Measurements from ENCODE around the gene BACE2. TPM values are rescaled to one million over a fixed set of nuclear protein-coding genes. Genes with fewer than 3 reads are reported as not detected.

BACE2 gene
- total and polyA plus RNA-seq, 2 donors (not counting 3 experiments of a cell fraction or from before 2014, with no cell fraction given): 113 to 184 TPM

DNA sequence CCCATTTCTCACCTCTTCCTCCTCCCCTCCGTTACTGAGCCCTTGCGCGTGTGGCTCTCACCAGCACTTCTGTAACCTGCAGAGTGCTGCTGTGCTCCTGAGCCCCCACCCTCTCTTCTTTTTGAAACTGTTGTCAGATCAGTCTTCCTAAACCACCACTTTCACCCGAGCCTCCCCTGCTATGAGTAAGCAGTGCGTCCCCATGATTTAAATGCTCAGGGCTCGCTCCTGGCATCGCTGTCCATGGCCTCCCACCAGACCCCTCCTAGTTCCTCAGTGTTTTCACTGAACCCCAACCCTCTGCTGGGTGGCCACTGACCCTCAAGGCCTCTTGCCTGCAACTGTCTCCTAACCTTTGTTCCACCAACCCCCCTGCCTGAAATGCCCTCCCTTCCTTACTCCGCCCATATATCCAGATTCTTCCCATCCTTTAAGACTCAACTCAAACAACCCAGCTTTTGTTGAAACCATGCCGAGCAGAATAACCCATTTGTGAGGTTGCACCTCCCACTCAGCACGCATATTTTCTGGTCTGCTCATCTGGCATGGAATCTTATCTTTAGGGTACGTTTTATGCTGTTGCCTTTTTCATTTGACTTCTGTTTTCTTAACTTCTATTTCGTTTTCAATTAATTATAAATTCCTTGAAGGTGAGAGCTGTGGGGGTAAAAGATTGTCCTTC lies 84.1 kb downstream of the BACE2 start:
- Histone ChIP-seq H3K27me3 (ENCODE audit: control insufficient read depth in 2 of 2, insufficient read depth in 2 of 2, low read length in 2 of 2) (no peaks in the 10 kb centered on the region), H3K9me3 (replicated peaks; ENCODE audit: control insufficient read depth, insufficient read depth, low read length) (no peaks in the 10 kb centered on the region), H3K4me1 (ENCODE audit: control insufficient read depth, extremely low read depth, insufficient read depth, low read length) (peaks cover 49% of the 10 kb centered on the region), H3K4me3 (replicated peaks in 1 of 3; ENCODE audit: insufficient read depth in 1 of 3, low read depth in 1 of 3, low read length in 3 of 3) (no peak overlapping the region), H3K9me1 (replicated peaks; ENCODE audit: control insufficient read depth, extremely low read depth, insufficient read depth, low read length) (no peaks in the 10 kb centered on the region), H3K9ac (replicated peaks; ENCODE audit: extremely low read depth, insufficient read depth, low read length) (no peak overlapping the region), H4K20me1 (replicated peaks; ENCODE audit: control insufficient read depth, extremely low read depth, insufficient read depth, low read length) (no peaks in the 10 kb centered on the region), H3K79me2 (ENCODE audit: control insufficient read depth, insufficient read depth, low read length) (no peaks in the 10 kb centered on the region), H2AFZ (ENCODE audit: low read depth, low read length) (no peak overlapping the region), H3K27ac (ENCODE audit: insufficient read depth, low read depth, low read length) (no peak overlapping the region), H3K4me2 (ENCODE audit: insufficient read depth, low read length) (no peak overlapping the region), H3K36me3 (ENCODE audit: control insufficient read depth in 2 of 2, extremely low read depth in 1 of 2, insufficient read depth in 2 of 2, low read length in 2 of 2) (peaks cover 2 to 6% of the 10 kb centered on the region in 2 experiments)
- CTCF ChIA-PET: interaction anchor here (1.4 kb wide), 1 partner anchor 30 kb away, joined by 3 read pairs; no protein-coding TSS in a partner anchor
- TF ChIP-seq, protein P1, sequence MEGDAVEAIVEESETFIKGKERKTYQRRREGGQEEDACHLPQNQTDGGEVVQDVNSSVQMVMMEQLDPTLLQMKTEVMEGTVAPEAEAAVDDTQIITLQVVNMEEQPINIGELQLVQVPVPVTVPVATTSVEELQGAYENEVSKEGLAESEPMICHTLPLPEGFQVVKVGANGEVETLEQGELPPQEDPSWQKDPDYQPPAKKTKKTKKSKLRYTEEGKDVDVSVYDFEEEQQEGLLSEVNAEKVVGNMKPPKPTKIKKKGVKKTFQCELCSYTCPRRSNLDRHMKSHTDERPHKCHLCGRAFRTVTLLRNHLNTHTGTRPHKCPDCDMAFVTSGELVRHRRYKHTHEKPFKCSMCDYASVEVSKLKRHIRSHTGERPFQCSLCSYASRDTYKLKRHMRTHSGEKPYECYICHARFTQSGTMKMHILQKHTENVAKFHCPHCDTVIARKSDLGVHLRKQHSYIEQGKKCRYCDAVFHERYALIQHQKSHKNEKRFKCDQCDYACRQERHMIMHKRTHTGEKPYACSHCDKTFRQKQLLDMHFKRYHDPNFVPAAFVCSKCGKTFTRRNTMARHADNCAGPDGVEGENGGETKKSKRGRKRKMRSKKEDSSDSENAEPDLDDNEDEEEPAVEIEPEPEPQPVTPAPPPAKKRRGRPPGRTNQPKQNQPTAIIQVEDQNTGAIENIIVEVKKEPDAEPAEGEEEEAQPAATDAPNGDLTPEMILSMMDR (IDR thresholded peaks at IDR 0.05; ENCODE audit: extremely low read depth in 1 of 2, insufficient read depth in 1 of 2, low read depth in 1 of 2, low read length in 2 of 2): no peak
- TF ChIP-seq GATA2 (IDR thresholded peaks at IDR 0.05; ENCODE audit: insufficient read depth, insufficient read length, low read depth, low read length) (no peak), EZH2 (IDR thresholded peaks at IDR 0.05; ENCODE audit: borderline replicate concordance, low read depth, low read length, severe bottlenecking) (no peak), POLR2A (IDR thresholded peaks at IDR 0.05; ENCODE audit: low read depth, low read length) (no peak), POLR2AphosphoS5 (IDR thresholded peaks at IDR 0.05; ENCODE audit: insufficient read depth, low read depth, low read length) (no peak), FOS (IDR thresholded peaks at IDR 0.05; ENCODE audit: borderline replicate concordance, insufficient read depth, low read length) (no peak), JUN (IDR thresholded peaks at IDR 0.05; ENCODE audit: borderline replicate concordance, insufficient read depth, insufficient read length, low read depth) (no peak), MYC (IDR thresholded peaks at IDR 0.05; ENCODE audit: low read depth, low read length) (no peak)
- TF ChIP-seq, protein P2, sequence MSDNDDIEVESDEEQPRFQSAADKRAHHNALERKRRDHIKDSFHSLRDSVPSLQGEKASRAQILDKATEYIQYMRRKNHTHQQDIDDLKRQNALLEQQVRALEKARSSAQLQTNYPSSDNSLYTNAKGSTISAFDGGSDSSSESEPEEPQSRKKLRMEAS (IDR thresholded peaks at IDR 0.05; ENCODE audit: insufficient read depth, insufficient read length): no peak
- FAIRE-seq (no peak), DNase-seq (ENCODE audit: low read depth, low spot score) (no peak)
- intact Hi-C loops (cut with micrococcal nuclease) (no loop called here), dilution Hi-C loops (cut with MboI; ENCODE audit: extremely low pct_ligation_motif_present, low sequenced_read_pairs) (no loop called here)
- POLR2A ChIA-PET: no interaction called here
- no TSS peak for BruUV-seq (replicated peaks)
